HG03378 (cell line): Measurements from ENCODE around the gene PNLDC1.
"Not testable (repeated sequence)": the region's sequence is repeated elsewhere in the genome, so short reads cannot be mapped to it uniquely, and the experiment has no call there.

Source experiments
- ATAC-seq: cut with Tn5 transposase; IDR thresholded peaks from one replicate; pipeline ENCODE4 v1.9.1; 2021; ENCODE audit warnings: mild to moderate bottlenecking, moderate library complexity; ENCODE audit not compliant: unreplicated experiment

The PNLDC1 gene

GRCh38 chr6:159842035-159842434 lies 42.0 kb downstream of the PNLDC1 start:
- ATAC-seq = no peak

GRCh38 chr6:159844737-159845645 lies 44.9 kb downstream of the PNLDC1 start:
- ATAC-seq = no peak

- not testable (repeated sequence) for ATAC-seq
Measured at GRCh38 chr6:159848552-159848951, 48.5 kb downstream of the PNLDC1 start.

- ATAC-seq = not testable (repeated sequence)
Measured at GRCh38 chr6:159849851-159850250, 49.8 kb downstream of the PNLDC1 start.

- ATAC-seq = no peak
Measured at GRCh38 chr6:159852877-159853276, 52.8 kb downstream of the PNLDC1 start.

GRCh38 chr6:159853754-159854153 lies 53.7 kb downstream of the PNLDC1 start:
- no peak for ATAC-seq

- no peak for ATAC-seq
Measured at GRCh38 chr6:159854959-159855358, 54.9 kb downstream of the PNLDC1 start.

GRCh38 chr6:159858259-159858658 lies 58.2 kb downstream of the PNLDC1 start:
- no peak for ATAC-seq

GRCh38 chr6:159860482-159860881 lies 60.4 kb downstream of the PNLDC1 start:
- no peak for ATAC-seq

- no peak for ATAC-seq
Measured at GRCh38 chr6:159862103-159862502, 62.0 kb downstream of the PNLDC1 start.

GRCh38 chr6:159863341-159863740 lies 63.3 kb downstream of the PNLDC1 start:
- not testable (repeated sequence) for ATAC-seq

- ATAC-seq = no peak
Measured at GRCh38 chr6:159865226-159865920, 65.3 kb downstream of the PNLDC1 start.

GRCh38 chr6:159866286-159867247 lies 66.5 kb downstream of the PNLDC1 start:
- ATAC-seq = no peak
